Stomach (tissue), 9 donors: ENCODE measurements around the gene CTNND2. TPM values are rescaled to one million over a fixed set of nuclear protein-coding genes. Genes with fewer than 3 reads are reported as not detected.

Source experiments
- DNase-seq, 2 donors: peaks; one replicate each; pipeline versions ENCODE4 v3.0.0 to v3.0.0-alpha.2; 2013 to 2019
- H3K27ac ChIP-seq, 5 donors: fragments of 200-600 bp in 4 of 5; sonication (generic) in 4 of 5; one replicate each; pipeline ENCODE4 v1.5.1; 2013 to 2019; ENCODE audit warnings: mild to moderate bottlenecking in 1 of 5, moderate library complexity in 1 of 5
- H3K27me3 ChIP-seq, 3 donors: fragments of 200-600 bp; sonication (generic); one replicate each; pipeline ENCODE4 v1.5.1; 2017 to 2019; ENCODE audit warnings: mixed run types in 1 of 3
- H3K36me3 ChIP-seq, 4 donors: fragments of 200-600 bp; sonication (generic); 1 replicate in 3 of 4; 2 replicates in 1 of 4; pipeline ENCODE4 v1.5.1; 2016 to 2019
- H3K4me1 ChIP-seq, 4 donors: fragments of 200-600 bp; sonication (generic); one replicate each; pipeline ENCODE4 v1.5.1; 2016 to 2019
- H3K4me3 ChIP-seq, 4 donors: fragments of 200-600 bp; sonication (generic) in 3 of 4; one replicate each; pipeline ENCODE4 v1.5.1; 2016 to 2019; ENCODE audit warnings: mild to moderate bottlenecking in 1 of 4
- H3K9me3 ChIP-seq, 4 donors: fragments of 200-600 bp; sonication (generic); one replicate each; pipeline ENCODE4 v1.5.1; 2016 to 2019
- CTCF ChIP-seq, 7 experiments: fragments of 450-650 bp in 4 of 7; fragments of 200-600 bp in 3 of 7; sonication (generic) in 3 of 7; IDR thresholded peaks; one replicate each; pipeline ENCODE4 v1.5.1; 2016 to 2019; ENCODE audit warnings: antibody characterized with exemption in 7 of 7, control low read depth in 2 of 7, mild to moderate bottlenecking in 1 of 7
- EP300 ChIP-seq: sonication (generic); formaldehyde crosslinking; IDR thresholded peaks from one replicate; pipeline ENCODE4 v1.6.1; 2017; ENCODE audit warnings: antibody characterized with exemption
- POLR2A ChIP-seq, 4 donors: fragments of 450-650 bp; IDR thresholded peaks; one replicate each; pipeline ENCODE4 v1.6.1; 2016; ENCODE audit warnings: antibody characterized with exemption in 4 of 4, control low read depth in 2 of 4, mild to moderate bottlenecking in 1 of 4, moderate library complexity in 1 of 4
- POLR2AphosphoS5 ChIP-seq, 3 donors: sonication (generic); formaldehyde crosslinking; IDR thresholded peaks; one replicate each; pipeline ENCODE4 v1.6.1; 2016; ENCODE audit warnings: antibody characterized with exemption in 3 of 3
- WGBS, 5 donors: extraction: QIAGEN DNeasy Blood & Tissue Kit in 3 of 5; methylation state at CpG; one replicate each; pipeline versions ENCODE4 v1.1.5 to v1.1.7; 2013 to 2018; 5-methylcytosine and 5-hydroxymethylcytosine counted together
- intact Hi-C: fragments of 100-400 bp; cut with DNase I; formaldehyde crosslinking; loops from one replicate; pipeline ENCODE4 v1.15.1; 2023; ENCODE audit warnings: low total_unique reads
- polyA plus RNA-seq, 3 donors: library from polyadenylated mRNA; stranded (reverse); fragments of 200-250 nt; gene quantifications; one replicate each; pipeline ENCODE4 v1.2.3, GENCODE V29; 2013
- total RNA-seq, 5 donors: library from RNA; depleted of rRNA; stranded (reverse); fragments of >200 nt; gene quantifications; one replicate each; pipeline versions ENCODE4 v1.1.0 to v1.2.3, GENCODE V29; 2014 to 2016
- donor health status: healthy with polysubstance abuse.
- donor health status: Bipolar disorder and iron deficiency.
- donor health status: healthy.

CTNND2 gene
- total and polyA plus RNA-seq, 8 donors: 0.29 to 3.4 (median 2.0) TPM; not detected in 2

GRCh38 chr5:11150976-11151375 lies 753.3 kb downstream of the CTNND2 start:
- no peaks in the 10 kb centered on the region for H3K9me3 ChIP-seq
- WGBS, 5 donors: 52 to 59% (median 54%) methylated on average over 5 of the region's 5 CpGs
- no peaks in the 10 kb centered on the region for H3K27me3 ChIP-seq
- no peaks in the 10 kb centered on the region for H3K4me1 ChIP-seq
- H3K4me3 ChIP-seq: no peak overlapping the region
- no peaks in the 10 kb centered on the region for H3K36me3 ChIP-seq
- DNase-seq: no peak
- intact Hi-C loops: no loop called here
- H3K27ac ChIP-seq: no peak overlapping the region
- TF ChIP-seq CTCF (IDR thresholded peaks at IDR 0.05) (no peak), EP300 (no peak), POLR2AphosphoS5 (IDR thresholded peaks at IDR 0.05) (no peak), POLR2A (IDR thresholded peaks at IDR 0.05) (no peak)

GRCh38 chr5:11148810-11149539 lies 755.3 kb downstream of the CTNND2 start:
- TF ChIP-seq EP300 (no peak), POLR2AphosphoS5 (IDR thresholded peaks at IDR 0.05) (no peak), CTCF (IDR thresholded peaks at IDR 0.05) (no peak), POLR2A (IDR thresholded peaks at IDR 0.05) (no peak)
- WGBS, 5 donors: 79 to 82% (median 80%) methylated on average over 14 of the region's 14 CpGs
- Histone ChIP-seq H3K4me1 (no peaks in the 10 kb centered on the region), H3K27me3 (no peaks in the 10 kb centered on the region), H3K9me3 (no peaks in the 10 kb centered on the region), H3K27ac (no peak overlapping the region), H3K36me3 (no peaks in the 10 kb centered on the region), H3K4me3 (no peak overlapping the region)
- intact Hi-C loops: no loop called here
- DNase-seq: peak in 1 of 2 donors; percentile 18

- intact Hi-C loops: no loop called here
- Histone ChIP-seq H3K36me3 (no peaks in the 10 kb centered on the region), H3K9me3 (no peaks in the 10 kb centered on the region), H3K4me3 (no peak overlapping the region), H3K4me1 (no peaks in the 10 kb centered on the region), H3K27ac (no peak overlapping the region), H3K27me3 (no peaks in the 10 kb centered on the region)
- no peak for DNase-seq
- 63 to 84% (median 68%) methylated on average over 4 of the region's 4 CpGs for WGBS, 5 donors
- TF ChIP-seq POLR2A (IDR thresholded peaks at IDR 0.05): no peak
- TF ChIP-seq EP300: no peak
- TF ChIP-seq POLR2AphosphoS5 (IDR thresholded peaks at IDR 0.05): no peak
- TF ChIP-seq CTCF (IDR thresholded peaks at IDR 0.05): no peak
Measured at GRCh38 chr5:11146171-11146570, 758.1 kb downstream of the CTNND2 start.

GRCh38 chr5:11143456-11144267 lies 760.6 kb downstream of the CTNND2 start:
- Histone ChIP-seq H3K36me3 (no peaks in the 10 kb centered on the region), H3K27ac (no peak overlapping the region), H3K4me1 (no peaks in the 10 kb centered on the region), H3K27me3 (peaks cover 0 to 4% (median 0%) of the 10 kb centered on the region in 3 donors), H3K4me3 (no peak overlapping the region), H3K9me3 (no peaks in the 10 kb centered on the region)
- DNase-seq: no peak
- 35 to 67% (median 44%) methylated on average over 3 of the region's 3 CpGs for WGBS, 5 donors
- no peak for TF ChIP-seq CTCF (IDR thresholded peaks at IDR 0.05)
- no peak for TF ChIP-seq POLR2AphosphoS5 (IDR thresholded peaks at IDR 0.05)
- no peak for TF ChIP-seq EP300
- TF ChIP-seq POLR2A (IDR thresholded peaks at IDR 0.05): no peak
- intact Hi-C loops: no loop called here
